ENCODE data around the gene RAB3C.

- TF ChIP-seq POLR2A (IDR thresholded peaks at IDR 0.05; ENCODE audit: low read depth, low read length), result no peak
- no peak for TF ChIP-seq POLR2AphosphoS5 (IDR thresholded peaks at IDR 0.05; ENCODE audit: low read depth, low read length)
These were observed 58.7 kb downstream of the RAB3C start for GRCh38 chr5:58641533-58641932.
